A673 (cell line): ENCODE results near the gene DENND2C. TPM values are rescaled to one million over a fixed set of nuclear protein-coding genes. Genes with fewer than 3 reads are reported as not detected.

Source experiments
- BruUV-seq: library from RNA; stranded (reverse); fragments of 400-500 nt; replicated peaks from 2 replicates; lab custom pipeline; 2021; lab: Mats Ljungman, UMichigan
- CTCF ChIA-PET: fragments of 300-600 bp; sonication (Branson Sonifier 250); formaldehyde crosslinking; loops from one replicate; lab custom pipeline; 2022; ENCODE audit warnings: antibody characterized with exemption; lab: Charles Lee
- POLR2A ChIA-PET: fragments of 300-600 bp; sonication (Branson Sonifier 250); formaldehyde crosslinking; loops from one replicate; lab custom pipeline; 2022; ENCODE audit warnings: antibody characterized with exemption; ENCODE audit not compliant: low non-redundant PET; lab: Charles Lee
- DNase-seq: peaks from one replicate; pipeline ENCODE4 v3.0.0-alpha.2; 2015; ENCODE audit warnings: low spot score
- H3K27ac ChIP-seq: fragments of 200-600 bp; sonication (generic); 2 replicates; pipeline ENCODE4 v1.5.1; 2016; ENCODE audit warnings: mixed run types, low read depth, mild to moderate bottlenecking, mixed read lengths, antibody characterized with exemption, low read length; ENCODE audit not compliant: poor library complexity, severe bottlenecking
- H3K27me3 ChIP-seq: fragments of 200-600 bp; sonication (generic); replicated peaks from 2 replicates; pipeline ENCODE4 v1.6.1; 2017; ENCODE audit warnings: mixed run types, low read depth, mild to moderate bottlenecking, mixed read lengths, antibody characterized with exemption, low read length; ENCODE audit not compliant: insufficient read depth, poor library complexity
- H3K36me3 ChIP-seq: fragments of 200-600 bp; sonication (generic); 2 replicates; pipeline ENCODE4 v1.6.1; 2016; ENCODE audit warnings: mixed run types, mild to moderate bottlenecking, mixed read lengths, antibody characterized with exemption, low read length; ENCODE audit not compliant: insufficient read depth, poor library complexity, severe bottlenecking
- H3K4me1 ChIP-seq: fragments of 200-600 bp; sonication (generic); 2 replicates; pipeline ENCODE4 v1.6.1; 2017; ENCODE audit warnings: mixed run types, mild to moderate bottlenecking, mixed read lengths, antibody characterized with exemption, low read length; ENCODE audit not compliant: insufficient read depth, poor library complexity, severe bottlenecking
- H3K4me3 ChIP-seq: fragments of 200-600 bp; sonication (generic); 2 replicates; pipeline ENCODE4 v1.5.1; 2016; ENCODE audit warnings: low read depth, mixed run types, mild to moderate bottlenecking, mixed read lengths, low read length; ENCODE audit not compliant: poor library complexity, severe bottlenecking
- H3K9me3 ChIP-seq: fragments of 200-600 bp; sonication (generic); 2 replicates; pipeline ENCODE4 v1.6.1; 2016; ENCODE audit warnings: mixed run types, low read depth, mild to moderate bottlenecking, mixed read lengths, antibody characterized with exemption, low read length; ENCODE audit not compliant: poor library complexity, severe bottlenecking
- EZH2 ChIP-seq: fragments of 200-600 bp; sonication (generic); IDR thresholded peaks from 2 replicates; pipeline ENCODE4 v1.6.1; 2017; ENCODE audit warnings: borderline replicate concordance, low read depth, mild to moderate bottlenecking, mixed read lengths, antibody characterized with exemption, low read length; ENCODE audit not compliant: poor library complexity, severe bottlenecking
- intact Hi-C: fragments of 100-400 bp; cut with micrococcal nuclease; formaldehyde crosslinking; loops from one replicate; pipeline ENCODE4 v1.10.0; 2022; ENCODE audit not compliant: unreplicated experiment
- total RNA-seq: library from RNA; stranded (reverse); gene quantifications from 2 replicates; pipeline ENCODE4 v1.2.3, GENCODE V29; 2021
- TF ChIP-seq, protein P1 (sequence below): fragments of 300-800, 200-600 bp; sonication (generic); conservative IDR thresholded peaks from 2 replicates; pipeline ENCODE4 v1.5.1; 2017; ENCODE audit warnings: low read depth, mild to moderate bottlenecking, antibody characterized with exemption, low read length, moderate library complexity, mixed read lengths

Gene DENND2C
- total RNA-seq, 1 experiment from 2014 or later: 1.9 TPM

DNA sequence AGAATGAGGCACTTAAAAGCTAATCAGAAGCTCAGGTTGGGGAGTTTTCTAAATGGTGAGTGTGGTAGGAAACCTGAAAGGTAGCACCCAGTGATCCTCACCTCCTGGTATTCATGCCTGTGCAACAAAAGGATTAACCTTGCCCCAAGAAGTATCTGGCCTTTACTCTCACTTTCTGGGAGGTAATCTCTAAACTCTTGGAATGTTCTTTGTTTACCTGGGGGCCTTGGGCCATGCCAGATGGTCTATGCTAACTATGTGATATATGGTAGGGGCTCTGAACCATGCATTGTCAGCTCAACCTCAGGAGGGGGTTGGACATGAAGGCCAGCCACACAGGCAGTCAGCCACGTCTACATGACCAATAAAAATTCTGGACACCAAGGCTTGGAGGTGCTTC lies 134.4 kb downstream of the DENND2C start:
- intact Hi-C loops: no loop called here
- no peak for TF ChIP-seq EZH2
- TF ChIP-seq, protein P1, sequence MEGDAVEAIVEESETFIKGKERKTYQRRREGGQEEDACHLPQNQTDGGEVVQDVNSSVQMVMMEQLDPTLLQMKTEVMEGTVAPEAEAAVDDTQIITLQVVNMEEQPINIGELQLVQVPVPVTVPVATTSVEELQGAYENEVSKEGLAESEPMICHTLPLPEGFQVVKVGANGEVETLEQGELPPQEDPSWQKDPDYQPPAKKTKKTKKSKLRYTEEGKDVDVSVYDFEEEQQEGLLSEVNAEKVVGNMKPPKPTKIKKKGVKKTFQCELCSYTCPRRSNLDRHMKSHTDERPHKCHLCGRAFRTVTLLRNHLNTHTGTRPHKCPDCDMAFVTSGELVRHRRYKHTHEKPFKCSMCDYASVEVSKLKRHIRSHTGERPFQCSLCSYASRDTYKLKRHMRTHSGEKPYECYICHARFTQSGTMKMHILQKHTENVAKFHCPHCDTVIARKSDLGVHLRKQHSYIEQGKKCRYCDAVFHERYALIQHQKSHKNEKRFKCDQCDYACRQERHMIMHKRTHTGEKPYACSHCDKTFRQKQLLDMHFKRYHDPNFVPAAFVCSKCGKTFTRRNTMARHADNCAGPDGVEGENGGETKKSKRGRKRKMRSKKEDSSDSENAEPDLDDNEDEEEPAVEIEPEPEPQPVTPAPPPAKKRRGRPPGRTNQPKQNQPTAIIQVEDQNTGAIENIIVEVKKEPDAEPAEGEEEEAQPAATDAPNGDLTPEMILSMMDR: no peak
- no peaks in the 10 kb centered on the region for H3K9me3 ChIP-seq
- no peak for DNase-seq
- no peaks in the 10 kb centered on the region for H3K27me3 ChIP-seq
- ChIA-PET POLR2A (no interaction called here), CTCF (no interaction called here)
- H3K4me1 ChIP-seq: no peaks in the 10 kb centered on the region
- H3K4me3 ChIP-seq: no peak overlapping the region
- H3K27ac ChIP-seq: no peak overlapping the region
- BruUV-seq: no TSS peak
- H3K36me3 ChIP-seq: no peaks in the 10 kb centered on the region

Other genes starting within 250 kb of the DENND2C start
- gene TRIM33, start 158.8 kb downstream of the DENND2C start, total RNA-seq: 46.8 and 50.1 TPM in 2 replicates
- 67.4 and 75.7 TPM in 2 replicates for gene BCAS2, start 88.4 kb downstream of the DENND2C start, total RNA-seq
- 0.19 and 0.37 TPM in 2 replicates for gene AMPD1, start 25.5 kb upstream of the DENND2C start, total RNA-seq
- gene NRAS, start 46.7 kb upstream of the DENND2C start, total RNA-seq: 72.2 and 79.1 TPM in 2 replicates
- 742 and 812 TPM in 2 replicates for gene CSDE1, start 87.9 kb upstream of the DENND2C start, total RNA-seq
- gene SIKE1, start 110.6 kb upstream of the DENND2C start, total RNA-seq: 62.4 and 68.3 TPM in 2 replicates
- gene SYCP1, start 184.8 kb upstream of the DENND2C start, total RNA-seq: 0.41 TPM in 1 of 2 replicates, not detected in the other